PC-3 (cell line): ENCODE measurements around the gene UQCC3. TPM values are rescaled to one million over a fixed set of nuclear protein-coding genes. Genes with fewer than 3 reads are reported as not detected.
A peak's percentile ranks its signal among the peaks of the same experiment; 100 is the strongest.

Experiments
- ATAC-seq: fragments of 200-7000 bp; cut with Tn5 transposase; 2 replicates; pipeline ENCODE4 v1.9.1; 2020; ENCODE audit warnings: mild to moderate bottlenecking, moderate library complexity
- BruUV-seq: library from RNA; stranded (reverse); fragments of 400-500 nt; replicated peaks from 2 replicates; lab custom pipeline; 2021; lab: Mats Ljungman, UMichigan
- CTCF ChIA-PET: fragments of 300-600 bp; sonication (Branson Sonifier 250); formaldehyde crosslinking; loops from one replicate; lab custom pipeline; 2022; ENCODE audit warnings: antibody characterized with exemption; lab: Charles Lee
- POLR2A ChIA-PET: fragments of 300-600 bp; sonication (Branson Sonifier 250); formaldehyde crosslinking; loops from one replicate; lab custom pipeline; 2022; ENCODE audit warnings: antibody characterized with exemption; ENCODE audit not compliant: unreplicated experiment; lab: Charles Lee
- DNase-seq: peaks from one replicate; pipeline ENCODE4 v3.0.0-alpha.2; 2015
- H2AFZ ChIP-seq: fragments of 300-600 bp; sonication (generic); 2 replicates; pipeline ENCODE4 v1.6.0; 2016; ENCODE audit warnings: antibody characterized with exemption, low read length
- H3F3A ChIP-seq: fragments of 300-600 bp; sonication (generic); one replicate; pipeline ENCODE4 v1.6.0; 2017; ENCODE audit warnings: antibody characterized with exemption, low read length, control low read depth, mild to moderate bottlenecking; ENCODE audit not compliant: unreplicated experiment
- H3K27ac ChIP-seq: fragments of 300-600 bp; sonication (generic); 2 replicates; pipeline ENCODE4 v1.5.1; 2016; ENCODE audit warnings: mild to moderate bottlenecking, low read length
- H3K27me3 ChIP-seq: fragments of 300-600 bp; sonication (generic); 2 replicates; pipeline ENCODE4 v1.6.1; 2016; ENCODE audit warnings: low read length, mixed read lengths
- H3K36me3 ChIP-seq: fragments of 300-600 bp; sonication (generic); 2 replicates; pipeline ENCODE4 v1.6.1; 2016; ENCODE audit warnings: low read depth, mixed run types, low read length, mixed read lengths
- H3K4me1 ChIP-seq: fragments of 300-600 bp; sonication (generic); 2 replicates; pipeline ENCODE4 v1.5.1; 2016; ENCODE audit warnings: low read length; ENCODE audit not compliant: insufficient read depth
- H3K4me2 ChIP-seq: fragments of 300-600 bp; sonication (generic); 2 replicates; pipeline ENCODE4 v1.6.0; 2016; ENCODE audit warnings: low read length
- H3K4me3 ChIP-seq: fragments of 300-600 bp; sonication (generic); 2 replicates; pipeline ENCODE4 v1.5.1; 2016; ENCODE audit warnings: mild to moderate bottlenecking, low read length, mixed read lengths
- H3K79me2 ChIP-seq: fragments of 300-600 bp; sonication (generic); 2 replicates; pipeline ENCODE4 v1.6.1; 2017; ENCODE audit warnings: low read length, mixed read lengths
- H3K9ac ChIP-seq: fragments of 300-600 bp; sonication (generic); 2 replicates; pipeline ENCODE4 v1.6.0; 2016; ENCODE audit warnings: mild to moderate bottlenecking, low read length
- H3K9me2 ChIP-seq: fragments of 300-600 bp; sonication (generic); replicated peaks from 2 replicates; pipeline ENCODE4 v1.6.1; 2016; ENCODE audit warnings: mixed run types, low read length, mixed read lengths
- H3K9me3 ChIP-seq: fragments of 300-600 bp; sonication (generic); 2 replicates; pipeline ENCODE4 v1.6.1; 2016; ENCODE audit warnings: low read length, mixed read lengths
- H4K20me1 ChIP-seq: fragments of 300-600 bp; sonication (generic); 2 replicates; pipeline ENCODE4 v1.6.1; 2016; ENCODE audit warnings: low read length, mixed read lengths
- EZH2 ChIP-seq: fragments of 300-600 bp; sonication (generic); IDR thresholded peaks from one replicate; pipeline ENCODE4 v1.6.1; 2017; ENCODE audit warnings: antibody characterized with exemption, mild to moderate bottlenecking, low read length; ENCODE audit not compliant: unreplicated experiment
- EZH2phosphoT487 ChIP-seq: fragments of 300-600 bp; sonication (generic); IDR thresholded peaks from 2 replicates; pipeline ENCODE4 v1.6.1; 2018; ENCODE audit warnings: mild to moderate bottlenecking, antibody characterized with exemption, low read length, borderline replicate concordance
- intact Hi-C: fragments of 100-400 bp; cut with micrococcal nuclease; formaldehyde crosslinking; loops from 2 replicates; pipeline ENCODE4 v1.9.0; 2023
- total RNA-seq: library from RNA; depleted of rRNA; stranded (reverse); fragments of >200 nt; gene quantifications from 2 replicates; pipeline ENCODE4 v1.2.3, GENCODE V29; 2014
- TF ChIP-seq, protein P1 (sequence below): fragments of 300-600 bp; sonication (generic); conservative IDR thresholded peaks from 2 replicates; pipeline ENCODE4 v1.5.1; 2017; ENCODE audit warnings: antibody characterized with exemption, low read depth, mild to moderate bottlenecking, low read length

Gene UQCC3
- total RNA-seq, 1 experiment from 2014 or later = 83.6 TPM

DNA sequence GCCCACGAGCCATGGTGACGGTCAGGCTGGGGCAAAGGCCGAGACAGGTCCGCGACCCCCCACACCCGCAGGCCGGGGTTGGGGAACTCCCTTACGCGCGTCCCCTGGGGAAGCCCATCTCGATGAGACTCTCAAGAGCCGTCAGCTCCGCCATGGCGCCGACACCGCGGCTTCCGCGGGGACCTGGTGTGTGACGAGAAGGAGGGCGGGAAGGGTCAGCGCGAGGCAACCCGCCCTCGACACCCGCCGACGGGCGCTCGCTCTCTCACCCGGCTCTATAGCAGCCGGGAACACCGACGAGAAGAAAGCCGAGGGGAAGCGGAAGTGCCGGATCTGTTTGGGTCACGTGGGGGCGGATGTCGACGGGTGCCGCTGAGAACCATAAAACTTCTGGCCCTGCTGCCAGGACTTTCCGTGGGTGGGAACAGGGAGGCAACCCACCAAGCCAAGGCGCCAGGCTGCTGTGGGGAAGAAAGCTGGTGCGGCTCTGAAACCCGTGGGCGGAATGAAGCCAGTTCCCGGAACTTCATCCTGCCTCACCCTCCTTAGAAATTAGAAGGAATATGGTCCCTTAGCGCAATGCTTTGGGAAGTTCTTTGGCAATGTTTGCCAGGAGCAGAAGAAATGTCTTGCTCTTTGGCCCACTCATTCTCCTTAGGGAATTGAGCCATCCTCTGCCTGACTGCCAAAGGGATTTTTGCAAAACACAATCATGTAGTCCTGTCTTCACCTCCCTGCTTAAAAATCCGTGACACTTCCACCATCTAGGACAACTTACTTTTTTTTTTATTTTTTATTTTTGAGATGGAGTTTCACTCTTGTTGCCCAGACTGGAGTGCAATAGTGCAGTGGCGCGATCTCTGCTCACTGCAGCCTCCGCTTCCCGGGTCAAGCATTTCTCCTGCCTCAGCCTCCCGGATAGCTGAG, 7.6 kb downstream of the UQCC3 start, which contains the start of gene UBXN1:
Gene UBXN1 (minus strand): TSS at position 304 of the 927 bp plus-strand sequence. CDS start 150 bp downstream, at position 154.
- Histone ChIP-seq H3K9me3 (no peaks in the 10 kb centered on the region), H3K36me3 (peaks cover 4% of the 10 kb centered on the region), H3K9me2 (no peaks in the 10 kb centered on the region), H2AFZ (peak within 1 kb of the TSS; percentile 97), H3K79me2 (peaks cover 34% of the 10 kb centered on the region), H4K20me1 (no peaks in the 10 kb centered on the region), H3K4me2 (peak within 1 kb of the TSS; percentile 94), H3K27me3 (no peaks in the 10 kb centered on the region), H3F3A (peaks cover 8% of the 10 kb centered on the region), H3K27ac (peak within 1 kb of the TSS; percentile 53), H3K9ac (peak within 1 kb of the TSS; percentile 91), H3K4me1 (peaks cover 23% of the 10 kb centered on the region), H3K4me3 (peak within 1 kb of the TSS; percentile 98)
- intact Hi-C loops = loop anchor here (5.0 kb wide), 1 partner anchor 48 kb away; the partner anchor contains the start of genes HNRNPUL2 and TTC9C
- ChIA-PET CTCF (no interaction called here), POLR2A (no interaction called here)
- ATAC-seq (peak; percentile 62), DNase-seq (peak; percentile 86)
- BruUV-seq = TSS peak; percentile 82
- TF ChIP-seq, protein P1, sequence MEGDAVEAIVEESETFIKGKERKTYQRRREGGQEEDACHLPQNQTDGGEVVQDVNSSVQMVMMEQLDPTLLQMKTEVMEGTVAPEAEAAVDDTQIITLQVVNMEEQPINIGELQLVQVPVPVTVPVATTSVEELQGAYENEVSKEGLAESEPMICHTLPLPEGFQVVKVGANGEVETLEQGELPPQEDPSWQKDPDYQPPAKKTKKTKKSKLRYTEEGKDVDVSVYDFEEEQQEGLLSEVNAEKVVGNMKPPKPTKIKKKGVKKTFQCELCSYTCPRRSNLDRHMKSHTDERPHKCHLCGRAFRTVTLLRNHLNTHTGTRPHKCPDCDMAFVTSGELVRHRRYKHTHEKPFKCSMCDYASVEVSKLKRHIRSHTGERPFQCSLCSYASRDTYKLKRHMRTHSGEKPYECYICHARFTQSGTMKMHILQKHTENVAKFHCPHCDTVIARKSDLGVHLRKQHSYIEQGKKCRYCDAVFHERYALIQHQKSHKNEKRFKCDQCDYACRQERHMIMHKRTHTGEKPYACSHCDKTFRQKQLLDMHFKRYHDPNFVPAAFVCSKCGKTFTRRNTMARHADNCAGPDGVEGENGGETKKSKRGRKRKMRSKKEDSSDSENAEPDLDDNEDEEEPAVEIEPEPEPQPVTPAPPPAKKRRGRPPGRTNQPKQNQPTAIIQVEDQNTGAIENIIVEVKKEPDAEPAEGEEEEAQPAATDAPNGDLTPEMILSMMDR = no peak
- TF ChIP-seq EZH2phosphoT487 (no peak), EZH2 (no peak)

DNA sequence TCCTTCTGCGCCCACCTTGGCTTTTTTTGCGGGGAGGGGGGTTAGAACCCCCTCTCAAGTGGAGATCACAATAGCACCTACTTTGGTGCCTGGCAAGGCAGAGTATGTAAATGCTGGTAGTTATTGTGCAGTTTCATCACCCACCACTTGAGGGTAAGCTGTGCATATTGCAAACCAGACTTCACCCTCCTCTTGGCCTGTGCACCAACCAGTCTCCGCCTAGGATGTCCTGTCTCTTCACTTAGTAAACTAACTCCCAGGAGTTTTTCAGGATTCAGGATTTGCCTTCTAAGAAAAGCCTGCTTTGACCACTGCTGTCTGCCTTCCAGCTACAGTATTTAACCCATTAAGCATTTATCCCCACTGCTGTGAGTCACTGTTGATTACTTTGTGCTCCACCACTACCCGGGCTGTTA, 9.4 kb downstream of the UQCC3 start:
- Histone ChIP-seq H4K20me1 (no peaks in the 10 kb centered on the region), H2AFZ (peak overlapping the region; percentile 83), H3K4me2 (peak overlapping the region; percentile 16; the same call in 1 of the 2 replicates), H3K79me2 (peaks cover 29% of the 10 kb centered on the region), H3F3A (peaks cover 8% of the 10 kb centered on the region), H3K4me1 (peaks cover 23% of the 10 kb centered on the region), H3K27ac (no peak overlapping the region), H3K4me3 (no peak overlapping the region), H3K36me3 (no peaks in the 10 kb centered on the region; the same call in 1 of the 2 replicates), H3K9me2 (no peaks in the 10 kb centered on the region), H3K27me3 (no peaks in the 10 kb centered on the region), H3K9me3 (no peaks in the 10 kb centered on the region), H3K9ac (no peak overlapping the region)
- no TSS peak for BruUV-seq
- POLR2A ChIA-PET = interaction anchor here (0.6 to 1.1 kb wide), 2 partner anchors 10 to 24 kb away, joined by 3 to 19 read pairs; partner anchors contain the start of gene UQCC3
- TF ChIP-seq, protein P1 = peak; percentile 76
- no peak for TF ChIP-seq EZH2phosphoT487
- no peak for TF ChIP-seq EZH2
- CTCF ChIA-PET = interaction anchor here (0.5 to 2.5 kb wide), 11 partner anchors 12 to 286 kb away, joined by 3 to 12 read pairs (median 5); partner anchors contain the start of genes C11orf98, CSKMT and ZBTB3
- intact Hi-C loops = loop anchor here (1.0 kb wide), 1 partner anchor 13 kb away; no protein-coding TSS in a partner anchor
- DNase-seq (peak; percentile 85), ATAC-seq (peak; percentile 89)
